GM12878 (cell line): ENCODE data around the gene EBF3. TPM values are rescaled to one million over a fixed set of nuclear protein-coding genes. Genes with fewer than 3 reads are reported as not detected.
A peak's percentile ranks its signal among the peaks of the same experiment; 100 is the strongest.

ENCODE experiments used
- ATAC-seq: fragments of 200-7000 bp; cut with Tn5 transposase; 3 replicates; pipeline ENCODE4 v1.9.1; 2020; ENCODE audit warnings: mild to moderate bottlenecking, moderate library complexity
- BruUV-seq: library from RNA; stranded (reverse); fragments of 400-500 nt; replicated peaks from 2 replicates; lab custom pipeline; 2021; lab: Mats Ljungman, UMichigan
- CTCF ChIA-PET: fragments of 300-600 bp; sonication (Branson Sonifier 250); formaldehyde crosslinking; extraction: SDS; loops from one replicate; lab custom pipeline; 2021; ENCODE audit warnings: inconsistent platforms; lab: Yijun Ruan, JAX
- POLR2A ChIA-PET: fragments of 350-600 bp; formaldehyde crosslinking; extraction: SDS; loops from one replicate; lab custom pipeline; 2021; ENCODE audit warnings: inconsistent platforms; lab: Charles Lee
- RAD21 ChIA-PET: fragments of 300-600 bp; sonication (Branson Sonifier 250); formaldehyde crosslinking; loops from one replicate; lab custom pipeline; 2023; ENCODE audit warnings: antibody characterized with exemption; ENCODE audit not compliant: unreplicated experiment; lab: Charles Lee
- SMC1A ChIA-PET: fragments of 300-600 bp; sonication (Branson Sonifier 250); formaldehyde crosslinking; loops from one replicate; lab custom pipeline; 2023; ENCODE audit not compliant: unreplicated experiment, uncharacterized antibody; lab: Charles Lee
- DNase-seq: peaks from one replicate; pipeline ENCODE4 v3.0.0-alpha.2; 2011; ENCODE audit warnings: low read depth, low spot score
- FAIRE-seq: peaks from 3 replicates; lab custom pipeline; 2011; peaks lifted over from hg19 to GRCh38; lab: Jason Lieb, UNC
- H2AFZ ChIP-seq: 2 replicates; pipeline ENCODE4 v1.6.0; 2011; ENCODE audit warnings: low read depth, low read length, control low read depth; ENCODE audit not compliant: control insufficient read depth
- H3K27ac ChIP-seq: 2 replicates; pipeline ENCODE4 v1.5.1; 2011; ENCODE audit warnings: control low read depth; ENCODE audit not compliant: control insufficient read depth, insufficient read depth
- H3K27me3 ChIP-seq, 2 experiments: replicated peaks in 1 of 2; 2 replicates each; pipeline versions ENCODE4 v1.6.0 to v1.6.1; 2011; ENCODE audit warnings: low read length in 1 of 2; ENCODE audit not compliant: control insufficient read depth in 2 of 2, insufficient read depth in 2 of 2
- H3K36me3 ChIP-seq, 2 experiments: 2 replicates each; pipeline ENCODE4 v1.5.1; 2011; ENCODE audit warnings: low read length in 1 of 2; ENCODE audit not compliant: control insufficient read depth in 2 of 2, insufficient read depth in 2 of 2
- H3K4me1 ChIP-seq: 2 replicates; pipeline ENCODE4 v1.6.1; 2011; ENCODE audit warnings: mild to moderate bottlenecking, low read length, moderate library complexity, mixed read lengths; ENCODE audit not compliant: control insufficient read depth, insufficient read depth
- H3K4me2 ChIP-seq: 2 replicates; pipeline ENCODE4 v1.6.0; 2011; ENCODE audit warnings: control low read depth; ENCODE audit not compliant: control insufficient read depth, insufficient read depth
- H3K4me3 ChIP-seq: fragments of 200-600 bp; sonication (generic); 2 replicates; pipeline ENCODE4 v1.5.1; 2016
- H3K79me2 ChIP-seq: 2 replicates; pipeline ENCODE4 v1.6.0; 2011; ENCODE audit warnings: low read length; ENCODE audit not compliant: control insufficient read depth, insufficient read depth
- H3K9ac ChIP-seq: 2 replicates; pipeline ENCODE4 v1.8.0; 2011; ENCODE audit warnings: low read length, control low read depth, mixed read lengths; ENCODE audit not compliant: control insufficient read depth, insufficient read depth
- H3K9me3 ChIP-seq: replicated peaks from 3 replicates; pipeline ENCODE4 v1.5.1; 2011; ENCODE audit warnings: mild to moderate bottlenecking, low read length; ENCODE audit not compliant: control insufficient read depth, insufficient read depth
- H4K20me1 ChIP-seq: 2 replicates; pipeline ENCODE4 v1.6.0; 2011; ENCODE audit not compliant: control insufficient read depth, insufficient read depth
- BCL3 ChIP-seq: IDR thresholded peaks from 2 replicates; pipeline ENCODE4 v1.6.1; 2011; ENCODE audit warnings: borderline replicate concordance, low read depth, mild to moderate bottlenecking, moderate library complexity, low read length; ENCODE audit not compliant: insufficient read depth, poor library complexity, severe bottlenecking
- CHD4 ChIP-seq: fragments of 200-600 bp; sonication (generic); IDR thresholded peaks from 2 replicates; pipeline ENCODE4 v1.6.1; 2016; ENCODE audit warnings: mild to moderate bottlenecking
- HDGF ChIP-seq: fragments of 450-650 bp; IDR thresholded peaks from 2 replicates; pipeline ENCODE4 v1.6.1; 2016; ENCODE audit warnings: antibody characterized with exemption
- PAX5 ChIP-seq: IDR thresholded peaks from 2 replicates; pipeline ENCODE4 v1.6.1; 2011; ENCODE audit warnings: low read depth, low read length, borderline replicate concordance
- PBX3 ChIP-seq: IDR thresholded peaks from 2 replicates; pipeline ENCODE4 v1.6.1; 2011; ENCODE audit warnings: mild to moderate bottlenecking, low read depth, low read length, moderate library complexity; ENCODE audit not compliant: insufficient replicate concordance
- POLR2A ChIP-seq: IDR thresholded peaks from 2 replicates; pipeline ENCODE4 v1.6.1; 2011; ENCODE audit warnings: low read depth, mild to moderate bottlenecking, low read length
- YY1 ChIP-seq: IDR thresholded peaks from 2 replicates; pipeline ENCODE4 v1.6.1; 2011; ENCODE audit warnings: low read depth, mild to moderate bottlenecking, low read length
- WGBS: methylation state at CpG from one replicate; pipeline ENCODE4 v1.1.6; 2016; ENCODE audit warnings: low lambda C conversion rate; ENCODE audit not compliant: insufficient replicate concordance, insufficient coverage; ENCODE audit errors: missing lambda C conversion rate; 5-methylcytosine and 5-hydroxymethylcytosine counted together
- in situ Hi-C: fragments of 300-500 bp; cut with MboI; formaldehyde crosslinking; loops from 9 replicates; pipeline ENCODE4 v1.14.3; 2018; ENCODE audit warnings: mixed read lengths
- intact Hi-C: fragments of 100-400 bp; cut with micrococcal nuclease; formaldehyde crosslinking; loops from one replicate; pipeline ENCODE4 v1.14.2; 2022; ENCODE audit not compliant: unreplicated experiment
- polyA plus RNA-seq, 11 experiments: library from polyadenylated mRNA; depleted of rRNA in 4 of 11; unstranded in 6 of 11; stranded (reverse) in 5 of 11; fragments of >200 nt; fragmentation: Nextera tagmentation in 4 of 11; fragmentation: Illumina TruSeq in 1 of 11; extraction: Ambion mirVana in 4 of 11; extraction: Trizol in 1 of 11; gene quantifications; 1 replicate in 1 of 11; 2 replicates in 10 of 11; pipeline versions ENCODE4 v1.2.1 to v1.2.3, GENCODE V29; 2011 to 2016; ENCODE audit warnings: inconsistent platforms in 2 of 11, missing spikeins in 2 of 11, low read depth in 1 of 11
- total RNA-seq, 4 experiments: library from RNA; depleted of rRNA in 3 of 4; stranded (reverse); fragments of >200 nt in 3 of 4; fragmentation: Illumina TruSeq in 1 of 4; extraction: Trizol in 1 of 4; gene quantifications; 2 replicates each; pipeline versions ENCODE4 v1.2.1 to v1.2.3, GENCODE V29; 2013 to 2021

Gene EBF3
- total and polyA plus RNA-seq, 10 of the 15 experiments (the other 5 are each of a cell fraction or from before 2014, with no cell fraction given) = not detected

GRCh38 chr10:129881641-129882040, 82.4 kb downstream of the EBF3 start:
- ATAC-seq (no peak), FAIRE-seq (no peak), DNase-seq (no peak)
- ChIA-PET SMC1A (no interaction called here), CTCF (no interaction called here), POLR2A (no interaction called here), RAD21 (no interaction called here)
- intact Hi-C loops = no loop called here
- no TSS peak for BruUV-seq
- no peak overlapping the region for H3K4me3 ChIP-seq
- no peaks in the 10 kb centered on the region for H3K36me3 ChIP-seq
- no peak overlapping the region for H2AFZ ChIP-seq
- H3K27me3 ChIP-seq = no peaks in the 10 kb centered on the region
- no peaks in the 10 kb centered on the region for H3K4me1 ChIP-seq
- no peak overlapping the region for H3K27ac ChIP-seq
- H3K9ac ChIP-seq = no peak overlapping the region
- H3K9me3 ChIP-seq = no peaks in the 10 kb centered on the region
- no peaks in the 10 kb centered on the region for H4K20me1 ChIP-seq
- TF ChIP-seq POLR2A = no peak
- in situ Hi-C loops = no loop called here
- 9% methylated on average over 6 of the region's 6 CpGs for WGBS
- no peaks in the 10 kb centered on the region for H3K79me2 ChIP-seq
- no peak overlapping the region for H3K4me2 ChIP-seq

GRCh38 chr10:129880191-129880870, 83.7 kb downstream of the EBF3 start:
- Histone ChIP-seq H3K9ac (no peak overlapping the region), H3K4me3 (no peak overlapping the region), H2AFZ (no peak overlapping the region), H3K9me3 (no peaks in the 10 kb centered on the region), H3K36me3 (no peaks in the 10 kb centered on the region), H3K79me2 (no peaks in the 10 kb centered on the region), H3K27me3 (no peaks in the 10 kb centered on the region), H3K4me2 (no peak overlapping the region), H4K20me1 (no peaks in the 10 kb centered on the region), H3K27ac (no peak overlapping the region), H3K4me1 (no peaks in the 10 kb centered on the region)
- intact Hi-C loops (no loop called here), in situ Hi-C loops (no loop called here)
- RAD21 ChIA-PET = no interaction called here
- ATAC-seq = no peak
- no peak for FAIRE-seq
- CTCF ChIA-PET = interaction anchor here (0.6 to 1.1 kb wide), 2 partner anchors 247 to 837 kb away, joined by 3 read pairs; no protein-coding TSS in a partner anchor
- no TSS peak for BruUV-seq
- DNase-seq = no peak
- TF ChIP-seq BCL3 (peak; percentile 80), CHD4 (no peak), PAX5 (no peak), YY1 (no peak), PBX3 (peak; percentile 5), HDGF (no peak)
- POLR2A ChIA-PET = no interaction called here
- SMC1A ChIA-PET = no interaction called here
- 34% methylated on average over 8 of the region's 8 CpGs for WGBS
